SK-N-SH treated with all-trans-retinoic acid at 6 μM for 48 hours (cell line): ENCODE results near the gene SAP25.

Source experiments
- ATAC-seq: fragments of 200-7000 bp; cut with Tn5 transposase; 3 replicates; pipeline ENCODE4 v1.9.1; 2020; ENCODE audit warnings: mild to moderate bottlenecking, moderate library complexity
- BACH2 ChIP-seq: fragments of 250-450 bp; sonication (Bioruptor Pico); IDR thresholded peaks from 2 replicates; pipeline ENCODE4 v1.9.0; 2021; ENCODE audit warnings: mild to moderate bottlenecking, borderline replicate concordance
- CSDC2 ChIP-seq: fragments of 250-450 bp; sonication (Bioruptor Pico); IDR thresholded peaks from 2 replicates; pipeline ENCODE4 v1.5.0; 2020; ENCODE audit warnings: mild to moderate bottlenecking, moderate library complexity
- ESRRG ChIP-seq: fragments of 250-450 bp; sonication (Bioruptor Pico); IDR thresholded peaks from 2 replicates; pipeline ENCODE4 v1.6.1; 2021; ENCODE audit warnings: mild to moderate bottlenecking
- GLIS3 ChIP-seq: fragments of 250-450 bp; sonication (Bioruptor Pico); IDR thresholded peaks from 2 replicates; pipeline ENCODE4 v1.5.0; 2020; ENCODE audit warnings: mild to moderate bottlenecking, moderate library complexity
- ISL1 ChIP-seq: fragments of 250-450 bp; sonication (Bioruptor Pico); IDR thresholded peaks from 2 replicates; pipeline ENCODE4 v2.1.2; 2022; ENCODE audit warnings: mild to moderate bottlenecking, moderate library complexity
- OSR1 ChIP-seq: fragments of 250-450 bp; sonication (Bioruptor Pico); IDR thresholded peaks from 2 replicates; pipeline ENCODE4 v1.8.0; 2022; ENCODE audit warnings: moderate library complexity, mild to moderate bottlenecking, inconsistent platforms
- RARB ChIP-seq: fragments of 250-450 bp; sonication (Bioruptor Pico); IDR thresholded peaks from 2 replicates; pipeline ENCODE4 v1.8.0; 2021; ENCODE audit warnings: mild to moderate bottlenecking, moderate library complexity
- SNAI2 ChIP-seq: fragments of 250-450 bp; sonication (Bioruptor Pico); IDR thresholded peaks from 2 replicates; pipeline ENCODE4 v1.5.0; 2020; ENCODE audit warnings: mild to moderate bottlenecking, moderate library complexity
- TCF4 ChIP-seq: fragments of 250-450 bp; sonication (Bioruptor Pico); IDR thresholded peaks from 2 replicates; pipeline ENCODE4 v1.8.0; 2021; ENCODE audit warnings: mild to moderate bottlenecking, moderate library complexity, borderline replicate concordance
- TOX ChIP-seq: fragments of 250-450 bp; sonication (Bioruptor Pico); IDR thresholded peaks from 2 replicates; pipeline ENCODE4 v1.8.0; 2021; ENCODE audit warnings: mild to moderate bottlenecking, moderate library complexity, borderline replicate concordance
- ZC3H10 ChIP-seq: fragments of 250-450 bp; sonication (Bioruptor Pico); IDR thresholded peaks from 2 replicates; pipeline ENCODE4 v1.5.1; 2021; ENCODE audit warnings: mild to moderate bottlenecking, moderate library complexity
- ZFP3 ChIP-seq: fragments of 250-450 bp; sonication (Bioruptor Pico); IDR thresholded peaks from 2 replicates; pipeline ENCODE4 v1.5.0; 2020; ENCODE audit warnings: mild to moderate bottlenecking, moderate library complexity
- ZFP30 ChIP-seq: fragments of 450-650 bp; formaldehyde crosslinking; IDR thresholded peaks from 2 replicates; pipeline ENCODE4 v1.5.0; 2022; ENCODE audit warnings: mild to moderate bottlenecking, moderate library complexity
- ZNF565 ChIP-seq: fragments of 450-650 bp; formaldehyde crosslinking; conservative IDR thresholded peaks from 2 replicates; pipeline ENCODE4 v1.5.0; 2020; ENCODE audit warnings: low read depth, mild to moderate bottlenecking, moderate library complexity
- ZNF70 ChIP-seq: fragments of 450-650 bp; formaldehyde crosslinking; IDR thresholded peaks from 2 replicates; pipeline ENCODE4 v1.5.0; 2020; ENCODE audit warnings: mild to moderate bottlenecking, moderate library complexity
- ZNF8 ChIP-seq: fragments of 450-650 bp; formaldehyde crosslinking; IDR thresholded peaks from 2 replicates; pipeline ENCODE4 v1.5.0; 2020; ENCODE audit warnings: mild to moderate bottlenecking, moderate library complexity
- TF ChIP-seq, protein P1 (sequence below): fragments of 250-450 bp; sonication (Bioruptor Pico); IDR thresholded peaks from 2 replicates; pipeline ENCODE4 v1.5.1; 2021; ENCODE audit warnings: mild to moderate bottlenecking, moderate library complexity
- TF ChIP-seq, protein P2 (sequence below): fragments of 250-450 bp; sonication (Bioruptor Pico); IDR thresholded peaks from 2 replicates; pipeline ENCODE4 v1.5.0; 2020; ENCODE audit warnings: mild to moderate bottlenecking, moderate library complexity
- TF ChIP-seq, protein P3 (sequence below): fragments of 250-450 bp; sonication (Bioruptor Pico); IDR thresholded peaks from 2 replicates; pipeline ENCODE4 v1.8.0; 2020; ENCODE audit warnings: mild to moderate bottlenecking, moderate library complexity, borderline replicate concordance
- TF ChIP-seq, protein P4 (sequence below): fragments of 250-450 bp; sonication (Bioruptor Pico); IDR thresholded peaks from 2 replicates; pipeline ENCODE4 v1.8.0; 2021; ENCODE audit warnings: low read depth, mild to moderate bottlenecking, moderate library complexity, borderline replicate concordance

SAP25 gene

DNA sequence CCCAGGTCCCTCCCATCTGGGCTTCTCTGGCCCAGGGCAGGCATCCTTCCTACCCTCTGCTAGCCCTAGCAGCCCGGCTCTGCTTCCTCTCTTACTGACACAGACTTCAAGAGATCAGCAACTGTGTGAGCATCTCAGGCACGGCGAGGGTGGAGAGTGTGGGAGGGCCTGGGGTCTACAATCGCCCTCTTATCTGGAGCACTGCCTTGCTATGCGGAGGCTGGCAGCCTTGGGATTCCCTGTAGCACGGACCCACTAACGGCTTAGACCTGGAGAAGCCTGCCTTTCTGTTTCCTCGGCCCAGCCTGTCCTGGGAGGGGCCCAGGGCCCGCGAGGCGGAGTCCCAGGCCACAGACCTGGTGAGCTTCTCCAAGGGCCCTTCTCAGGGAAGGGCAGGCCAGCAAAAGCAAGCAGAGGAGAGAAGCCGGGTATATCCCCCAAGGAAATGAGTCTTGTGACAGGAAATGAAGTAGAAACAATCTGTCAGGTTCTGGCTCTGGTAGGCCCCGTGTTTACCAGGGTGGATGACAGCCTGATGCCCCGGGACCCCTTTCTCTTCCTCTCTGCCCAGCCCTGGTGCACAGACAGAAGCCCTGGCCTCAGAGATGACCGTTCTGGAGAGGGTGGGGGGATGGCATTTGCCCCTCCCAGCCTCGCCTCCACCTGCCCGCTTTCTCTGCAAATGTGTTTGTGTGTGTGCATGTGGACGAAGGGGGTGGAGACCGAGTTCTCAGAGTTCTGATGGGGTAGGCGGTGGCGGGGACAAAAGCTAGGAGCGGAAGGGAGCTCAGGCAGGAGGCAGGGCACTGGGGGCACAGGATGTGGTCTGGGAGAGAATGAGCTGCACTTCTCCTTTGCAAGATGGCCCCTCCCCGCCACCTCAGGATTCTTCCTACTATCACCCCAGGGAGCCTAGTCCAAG lies 9.7 kb upstream of the SAP25 start:
- TF ChIP-seq ZC3H10 (CRISPR knock-in tag) = no peak
- TF ChIP-seq, protein P1, sequence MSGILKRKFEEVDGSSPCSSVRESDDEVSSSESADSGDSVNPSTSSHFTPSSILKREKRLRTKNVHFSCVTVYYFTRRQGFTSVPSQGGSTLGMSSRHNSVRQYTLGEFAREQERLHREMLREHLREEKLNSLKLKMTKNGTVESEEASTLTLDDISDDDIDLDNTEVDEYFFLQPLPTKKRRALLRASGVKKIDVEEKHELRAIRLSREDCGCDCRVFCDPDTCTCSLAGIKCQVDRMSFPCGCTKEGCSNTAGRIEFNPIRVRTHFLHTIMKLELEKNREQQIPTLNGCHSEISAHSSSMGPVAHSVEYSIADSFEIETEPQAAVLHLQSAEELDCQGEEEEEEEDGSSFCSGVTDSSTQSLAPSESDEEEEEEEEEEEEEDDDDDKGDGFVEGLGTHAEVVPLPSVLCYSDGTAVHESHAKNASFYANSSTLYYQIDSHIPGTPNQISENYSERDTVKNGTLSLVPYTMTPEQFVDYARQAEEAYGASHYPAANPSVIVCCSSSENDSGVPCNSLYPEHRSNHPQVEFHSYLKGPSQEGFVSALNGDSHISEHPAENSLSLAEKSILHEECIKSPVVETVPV (CRISPR knock-in tag) = no peak
- no peak for TF ChIP-seq RARB (CRISPR knock-in tag)
- TF ChIP-seq BACH2 (CRISPR knock-in tag) = no peak
- no peak for TF ChIP-seq TOX (CRISPR knock-in tag)
- no peak for TF ChIP-seq ZNF8 (CRISPR knock-in tag)
- TF ChIP-seq ISL1 (CRISPR knock-in tag) = no peak
- TF ChIP-seq OSR1 = no peak
- TF ChIP-seq, protein P2, sequence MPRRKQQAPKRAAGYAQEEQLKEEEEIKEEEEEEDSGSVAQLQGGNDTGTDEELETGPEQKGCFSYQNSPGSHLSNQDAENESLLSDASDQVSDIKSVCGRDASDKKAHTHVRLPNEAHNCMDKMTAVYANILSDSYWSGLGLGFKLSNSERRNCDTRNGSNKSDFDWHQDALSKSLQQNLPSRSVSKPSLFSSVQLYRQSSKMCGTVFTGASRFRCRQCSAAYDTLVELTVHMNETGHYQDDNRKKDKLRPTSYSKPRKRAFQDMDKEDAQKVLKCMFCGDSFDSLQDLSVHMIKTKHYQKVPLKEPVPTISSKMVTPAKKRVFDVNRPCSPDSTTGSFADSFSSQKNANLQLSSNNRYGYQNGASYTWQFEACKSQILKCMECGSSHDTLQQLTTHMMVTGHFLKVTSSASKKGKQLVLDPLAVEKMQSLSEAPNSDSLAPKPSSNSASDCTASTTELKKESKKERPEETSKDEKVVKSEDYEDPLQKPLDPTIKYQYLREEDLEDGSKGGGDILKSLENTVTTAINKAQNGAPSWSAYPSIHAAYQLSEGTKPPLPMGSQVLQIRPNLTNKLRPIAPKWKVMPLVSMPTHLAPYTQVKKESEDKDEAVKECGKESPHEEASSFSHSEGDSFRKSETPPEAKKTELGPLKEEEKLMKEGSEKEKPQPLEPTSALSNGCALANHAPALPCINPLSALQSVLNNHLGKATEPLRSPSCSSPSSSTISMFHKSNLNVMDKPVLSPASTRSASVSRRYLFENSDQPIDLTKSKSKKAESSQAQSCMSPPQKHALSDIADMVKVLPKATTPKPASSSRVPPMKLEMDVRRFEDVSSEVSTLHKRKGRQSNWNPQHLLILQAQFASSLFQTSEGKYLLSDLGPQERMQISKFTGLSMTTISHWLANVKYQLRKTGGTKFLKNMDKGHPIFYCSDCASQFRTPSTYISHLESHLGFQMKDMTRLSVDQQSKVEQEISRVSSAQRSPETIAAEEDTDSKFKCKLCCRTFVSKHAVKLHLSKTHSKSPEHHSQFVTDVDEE = no peak
- TF ChIP-seq, protein P3, sequence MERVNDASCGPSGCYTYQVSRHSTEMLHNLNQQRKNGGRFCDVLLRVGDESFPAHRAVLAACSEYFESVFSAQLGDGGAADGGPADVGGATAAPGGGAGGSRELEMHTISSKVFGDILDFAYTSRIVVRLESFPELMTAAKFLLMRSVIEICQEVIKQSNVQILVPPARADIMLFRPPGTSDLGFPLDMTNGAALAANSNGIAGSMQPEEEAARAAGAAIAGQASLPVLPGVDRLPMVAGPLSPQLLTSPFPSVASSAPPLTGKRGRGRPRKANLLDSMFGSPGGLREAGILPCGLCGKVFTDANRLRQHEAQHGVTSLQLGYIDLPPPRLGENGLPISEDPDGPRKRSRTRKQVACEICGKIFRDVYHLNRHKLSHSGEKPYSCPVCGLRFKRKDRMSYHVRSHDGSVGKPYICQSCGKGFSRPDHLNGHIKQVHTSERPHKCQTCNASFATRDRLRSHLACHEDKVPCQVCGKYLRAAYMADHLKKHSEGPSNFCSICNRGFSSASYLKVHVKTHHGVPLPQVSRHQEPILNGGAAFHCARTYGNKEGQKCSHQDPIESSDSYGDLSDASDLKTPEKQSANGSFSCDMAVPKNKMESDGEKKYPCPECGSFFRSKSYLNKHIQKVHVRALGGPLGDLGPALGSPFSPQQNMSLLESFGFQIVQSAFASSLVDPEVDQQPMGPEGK (CRISPR knock-in tag) = no peak
- no peak for TF ChIP-seq TCF4 (CRISPR knock-in tag)
- TF ChIP-seq ZFP3 (CRISPR knock-in tag) = no peak
- no peak for TF ChIP-seq CSDC2
- no peak for TF ChIP-seq GLIS3 (CRISPR knock-in tag)
- TF ChIP-seq SNAI2 (CRISPR knock-in tag) = no peak
- no peak for TF ChIP-seq ZNF70
- no peak for TF ChIP-seq ZNF565 (CRISPR knock-in tag)
- no peak for TF ChIP-seq ZFP30 (CRISPR knock-in tag)
- no peak for TF ChIP-seq ESRRG (CRISPR knock-in tag)
- no peak for ATAC-seq

DNA sequence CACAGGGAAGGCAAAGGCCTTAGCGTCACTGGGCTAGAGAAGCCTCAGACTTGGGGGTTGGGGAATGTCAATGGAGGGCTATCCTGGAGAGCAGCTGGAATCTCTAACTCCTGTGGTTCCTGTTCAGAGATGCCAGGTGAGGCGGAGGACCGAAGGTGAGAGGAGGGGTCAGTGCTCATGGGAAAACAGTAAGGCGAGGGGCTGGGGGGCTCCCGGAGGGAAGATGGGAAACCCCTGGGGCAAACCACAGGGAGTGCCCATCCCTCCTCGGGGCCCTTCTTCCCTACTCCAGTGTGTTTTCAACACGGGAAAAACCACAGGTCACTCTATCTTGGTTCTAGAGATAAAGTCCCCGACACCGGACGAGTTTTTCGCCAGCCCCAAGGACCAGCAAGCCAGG lies 8.9 kb upstream of the SAP25 start:
- no peak for ATAC-seq
- TF ChIP-seq ZNF70 = no peak
- TF ChIP-seq, protein P3 (CRISPR knock-in tag) = no peak
- no peak for TF ChIP-seq BACH2 (CRISPR knock-in tag)
- TF ChIP-seq, protein P1 (CRISPR knock-in tag) = no peak
- TF ChIP-seq ZNF565 (CRISPR knock-in tag) = no peak
- TF ChIP-seq ZNF8 (CRISPR knock-in tag) = no peak
- TF ChIP-seq ESRRG (CRISPR knock-in tag) = no peak
- no peak for TF ChIP-seq CSDC2
- TF ChIP-seq TOX (CRISPR knock-in tag) = no peak
- no peak for TF ChIP-seq TCF4 (CRISPR knock-in tag)
- no peak for TF ChIP-seq SNAI2 (CRISPR knock-in tag)
- TF ChIP-seq ISL1 (CRISPR knock-in tag) = no peak
- no peak for TF ChIP-seq GLIS3 (CRISPR knock-in tag)
- no peak for TF ChIP-seq OSR1
- no peak for TF ChIP-seq ZFP30 (CRISPR knock-in tag)
- TF ChIP-seq, protein P4, sequence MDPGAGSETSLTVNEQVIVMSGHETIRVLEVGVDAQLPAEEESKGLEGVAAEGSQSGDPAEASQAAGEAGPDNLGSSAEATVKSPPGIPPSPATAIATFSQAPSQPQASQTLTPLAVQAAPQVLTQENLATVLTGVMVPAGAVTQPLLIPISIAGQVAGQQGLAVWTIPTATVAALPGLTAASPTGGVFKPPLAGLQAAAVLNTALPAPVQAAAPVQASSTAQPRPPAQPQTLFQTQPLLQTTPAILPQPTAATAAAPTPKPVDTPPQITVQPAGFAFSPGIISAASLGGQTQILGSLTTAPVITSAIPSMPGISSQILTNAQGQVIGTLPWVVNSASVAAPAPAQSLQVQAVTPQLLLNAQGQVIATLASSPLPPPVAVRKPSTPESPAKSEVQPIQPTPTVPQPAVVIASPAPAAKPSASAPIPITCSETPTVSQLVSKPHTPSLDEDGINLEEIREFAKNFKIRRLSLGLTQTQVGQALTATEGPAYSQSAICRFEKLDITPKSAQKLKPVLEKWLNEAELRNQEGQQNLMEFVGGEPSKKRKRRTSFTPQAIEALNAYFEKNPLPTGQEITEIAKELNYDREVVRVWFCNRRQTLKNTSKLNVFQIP (CRISPR knock-in tag) = no peak
- TF ChIP-seq ZC3H10 (CRISPR knock-in tag) = no peak
- no peak for TF ChIP-seq ZFP3 (CRISPR knock-in tag)
